AG04450 (cell line): ENCODE measurements around the gene SLC5A2. TPM values are rescaled to one million over a fixed set of nuclear protein-coding genes. Genes with fewer than 3 reads are reported as not detected.
"Not testable (repeated sequence)": the region's sequence is repeated elsewhere in the genome, so short reads cannot be mapped to it uniquely, and the experiment has no call there.

Experiments used
- CTCF ChIA-PET: fragments of 300-600, 350-600 bp; formaldehyde crosslinking; extraction: SDS; loops from one replicate; lab custom pipeline; 2022; ENCODE audit warnings: antibody characterized with exemption, inconsistent platforms; lab: Charles Lee
- POLR2A ChIA-PET: fragments of 350-600 bp; formaldehyde crosslinking; extraction: SDS; loops from one replicate; lab custom pipeline; 2021; ENCODE audit warnings: antibody characterized with exemption, inconsistent platforms; lab: Yijun Ruan, JAX
- DNase-seq: peaks from one replicate; pipeline ENCODE4 v3.0.0-alpha.2; 2011; ENCODE audit warnings: low read depth, low spot score
- H3K27ac ChIP-seq: one replicate; pipeline ENCODE4 v1.5.1; 2012; ENCODE audit warnings: low read depth, low read length, control low read depth
- H3K27me3 ChIP-seq: one replicate; pipeline ENCODE4 v1.6.0; 2012; ENCODE audit warnings: low read length; ENCODE audit not compliant: control insufficient read depth, insufficient read depth
- H3K4me3 ChIP-seq: 2 replicates; pipeline ENCODE4 v1.5.1; 2011; ENCODE audit warnings: mild to moderate bottlenecking, low read depth, low read length, control low read depth
- H3K9me3 ChIP-seq: 2 replicates; pipeline ENCODE4 v1.5.1; 2012; ENCODE audit warnings: low read length; ENCODE audit not compliant: control insufficient read depth, insufficient read depth
- CTCF ChIP-seq: IDR thresholded peaks from 2 replicates; pipeline ENCODE4 v1.5.1; 2011; ENCODE audit warnings: low read depth, low read length, control low read depth, inconsistent platforms
- polyA plus RNA-seq: library from polyadenylated mRNA; depleted of rRNA; stranded (reverse); fragments of >200 nt; gene quantifications from 2 replicates; pipeline ENCODE4 v1.2.3, GENCODE V29; 2011; rRNA removed

SLC5A2 gene
- polyA plus RNA-seq, 1 experiment: not detected

- TF ChIP-seq CTCF: no peak
- Histone ChIP-seq H3K4me3 (no peak overlapping the region), H3K9me3 (peaks cover 9% of the 10 kb centered on the region; the same call in 1 of the 2 replicates), H3K27ac (no peak overlapping the region), H3K27me3 (peaks cover 11% of the 10 kb centered on the region)
- POLR2A ChIA-PET: no interaction called here
- CTCF ChIA-PET: no interaction called here
- DNase-seq: no peak
Observed at GRCh38 chr16:31537362-31538242, 54.7 kb downstream of the SLC5A2 start.

GRCh38 chr16:31538243-31538598 is 55.3 kb downstream of the SLC5A2 start:
- POLR2A ChIA-PET, H3K27ac ChIP-seq, DNase-seq, CTCF ChIA-PET, H3K4me3 ChIP-seq, H3K9me3 ChIP-seq: not testable (repeated sequence)
- peaks cover 11% of the 10 kb centered on the region for H3K27me3 ChIP-seq

GRCh38 chr16:31539762-31540161 is 56.8 kb downstream of the SLC5A2 start:
- POLR2A ChIA-PET, DNase-seq, H3K4me3 ChIP-seq, H3K27ac ChIP-seq, H3K9me3 ChIP-seq, CTCF ChIA-PET: not testable (repeated sequence)
- peaks cover 11% of the 10 kb centered on the region for H3K27me3 ChIP-seq

Other genes with a start within 250 kb of the SLC5A2 start
- gene ITGAM, start 223.1 kb upstream of the SLC5A2 start, polyA plus RNA-seq: not detected in 2 replicates
- gene ITGAX, start 127.9 kb upstream of the SLC5A2 start, polyA plus RNA-seq: 0.15 and 0.17 TPM in 2 replicates
- gene ITGAD, start 89.8 kb upstream of the SLC5A2 start, polyA plus RNA-seq: not detected in 2 replicates
- not detected in 2 replicates for gene COX6A2, start 54.8 kb upstream of the SLC5A2 start, polyA plus RNA-seq
- 0.63 and 0.67 TPM in 2 replicates for gene ZNF843, start 40.3 kb upstream of the SLC5A2 start, polyA plus RNA-seq
- 2.9 and 4.2 TPM in 2 replicates for gene ARMC5, start 23.6 kb upstream of the SLC5A2 start, polyA plus RNA-seq
- 42.4 and 63.4 TPM in 2 replicates for gene TGFB1I1, start 11.0 kb upstream of the SLC5A2 start, polyA plus RNA-seq
- gene RUSF1, start 25.3 kb downstream of the SLC5A2 start, polyA plus RNA-seq: 32.2 and 38.6 TPM in 2 replicates
- not detected in 2 replicates for gene AHSP, start 44.8 kb downstream of the SLC5A2 start, polyA plus RNA-seq